ENCODE measurements around the gene DNAJC3.
"Not testable (repeated sequence)": the region's sequence is repeated elsewhere in the genome, so short reads cannot be mapped to it uniquely, and the experiment has no call there.

The DNAJC3 gene

DNA sequence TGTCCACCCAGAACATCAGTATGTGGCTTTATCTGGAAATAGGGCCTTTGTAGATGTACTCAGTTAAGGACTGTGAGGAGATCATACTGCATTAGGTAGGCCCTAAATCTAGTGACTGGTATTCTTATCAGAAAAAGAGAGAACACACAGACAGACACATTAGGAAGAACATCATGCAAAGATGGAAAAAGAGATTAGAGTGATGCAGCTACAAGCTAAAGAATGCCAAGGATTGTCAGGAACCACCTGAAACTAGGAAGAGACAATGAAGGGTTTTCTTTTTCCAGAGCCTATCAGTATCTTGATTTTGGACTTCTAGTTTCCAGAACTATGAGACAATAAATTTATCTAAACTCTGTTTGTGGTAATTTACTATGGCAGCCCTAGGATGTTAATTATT lies 17.4 kb upstream of the DNAJC3 start:
- Mint-ChIP-seq H3K4me1 (no peaks in the 10 kb centered on the region), H3K27ac (no peak overlapping the region), H3K27me3 (ENCODE audit: low read depth, poor library complexity) (peaks cover 13% of the 10 kb centered on the region), H3K36me3 (ENCODE audit: low read depth) (peaks cover 5% of the 10 kb centered on the region), H3K9me3 (peaks cover 28% of the 10 kb centered on the region), H3K4me3 (no peak overlapping the region)
- DNase-seq = no peak
- no peak for TF ChIP-seq CTCF (IDR thresholded peaks at IDR 0.05)

DNA sequence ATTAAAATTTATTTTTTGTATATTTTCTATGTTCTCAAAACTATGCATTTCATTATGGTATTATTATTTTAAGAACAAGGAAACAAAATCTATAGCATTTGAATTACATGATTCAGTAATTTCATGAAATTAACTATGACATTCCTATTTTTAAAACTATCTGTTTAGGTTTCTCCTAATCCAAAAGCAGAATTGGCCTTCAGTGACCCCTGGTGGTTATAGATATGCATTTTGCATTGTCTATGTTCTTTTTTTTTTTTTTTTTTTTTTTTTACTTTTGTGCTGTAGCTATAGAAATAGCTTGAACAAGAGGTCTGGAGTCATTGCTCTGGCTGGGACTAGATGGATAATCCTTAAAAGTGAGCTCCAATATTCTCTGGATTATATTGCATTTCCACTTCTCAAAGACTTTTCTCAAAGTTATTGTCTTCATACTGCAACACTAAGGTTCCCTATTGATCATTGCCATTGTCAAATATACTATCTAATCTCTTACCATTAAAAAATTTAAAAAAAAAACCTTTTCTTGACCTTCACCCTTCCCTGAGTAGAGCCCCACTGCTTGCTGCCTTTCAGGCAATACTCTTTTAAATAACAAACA lies 15.9 kb upstream of the DNAJC3 start:
- DNase-seq = no peak
- no peaks in the 10 kb centered on the region for H3K4me1 Mint-ChIP-seq
- peaks cover 13% of the 10 kb centered on the region for H3K27me3 Mint-ChIP-seq (ENCODE audit: low read depth, poor library complexity)
- no peak overlapping the region for H3K4me3 Mint-ChIP-seq
- peak; percentile 66 for TF ChIP-seq CTCF (IDR thresholded peaks at IDR 0.05)
- H3K27ac Mint-ChIP-seq = no peak overlapping the region
- H3K9me3 Mint-ChIP-seq = peaks cover 41% of the 10 kb centered on the region
- H3K36me3 Mint-ChIP-seq (ENCODE audit: low read depth) = peaks cover 9% of the 10 kb centered on the region

- H3K9me3 Mint-ChIP-seq = peaks cover 96% of the 10 kb centered on the region
- not testable (repeated sequence) for DNase-seq, H3K4me1 Mint-ChIP-seq
Measured at GRCh38 chr13:95667235-95667634, 9.7 kb upstream of the DNAJC3 start.

GRCh38 chr13:95671597-95671996 lies 5.3 kb upstream of the DNAJC3 start:
- no peak overlapping the region for H3K4me3 Mint-ChIP-seq
- peaks cover 28% of the 10 kb centered on the region for H3K4me1 Mint-ChIP-seq
- peaks cover 7% of the 10 kb centered on the region for H3K27me3 Mint-ChIP-seq (ENCODE audit: low read depth, poor library complexity)
- no peak for TF ChIP-seq CTCF (IDR thresholded peaks at IDR 0.05)
- H3K27ac Mint-ChIP-seq = no peak overlapping the region
- peaks cover 85% of the 10 kb centered on the region for H3K9me3 Mint-ChIP-seq
- peaks cover 73% of the 10 kb centered on the region for H3K36me3 Mint-ChIP-seq (ENCODE audit: low read depth)
- DNase-seq = no peak

More at GRCh38 chr13:95667235-95667634, 9.7 kb upstream of the DNAJC3 start:
- not testable (repeated sequence) for H3K27ac Mint-ChIP-seq; H3K27me3 Mint-ChIP-seq (ENCODE audit: low read depth, poor library complexity); H3K4me3 Mint-ChIP-seq
- H3K36me3 Mint-ChIP-seq (ENCODE audit: low read depth) = peaks cover 56% of the 10 kb centered on the region

GRCh38 chr13:95676105-95676761 lies 706 bp upstream of the DNAJC3 start:
- H3K9me3 Mint-ChIP-seq = peaks cover 39% of the 10 kb centered on the region
- DNase-seq = no peak
- H3K27me3 Mint-ChIP-seq (ENCODE audit: low read depth, poor library complexity) = peaks cover 7% of the 10 kb centered on the region
- H3K36me3 Mint-ChIP-seq (ENCODE audit: low read depth) = peaks cover 44% of the 10 kb centered on the region
- peak overlapping the region; percentile 99 for H3K4me3 Mint-ChIP-seq
- TF ChIP-seq CTCF (IDR thresholded peaks at IDR 0.05) = no peak
- H3K27ac Mint-ChIP-seq = peak overlapping the region; percentile 99
- peaks cover 52% of the 10 kb centered on the region for H3K4me1 Mint-ChIP-seq

DNA sequence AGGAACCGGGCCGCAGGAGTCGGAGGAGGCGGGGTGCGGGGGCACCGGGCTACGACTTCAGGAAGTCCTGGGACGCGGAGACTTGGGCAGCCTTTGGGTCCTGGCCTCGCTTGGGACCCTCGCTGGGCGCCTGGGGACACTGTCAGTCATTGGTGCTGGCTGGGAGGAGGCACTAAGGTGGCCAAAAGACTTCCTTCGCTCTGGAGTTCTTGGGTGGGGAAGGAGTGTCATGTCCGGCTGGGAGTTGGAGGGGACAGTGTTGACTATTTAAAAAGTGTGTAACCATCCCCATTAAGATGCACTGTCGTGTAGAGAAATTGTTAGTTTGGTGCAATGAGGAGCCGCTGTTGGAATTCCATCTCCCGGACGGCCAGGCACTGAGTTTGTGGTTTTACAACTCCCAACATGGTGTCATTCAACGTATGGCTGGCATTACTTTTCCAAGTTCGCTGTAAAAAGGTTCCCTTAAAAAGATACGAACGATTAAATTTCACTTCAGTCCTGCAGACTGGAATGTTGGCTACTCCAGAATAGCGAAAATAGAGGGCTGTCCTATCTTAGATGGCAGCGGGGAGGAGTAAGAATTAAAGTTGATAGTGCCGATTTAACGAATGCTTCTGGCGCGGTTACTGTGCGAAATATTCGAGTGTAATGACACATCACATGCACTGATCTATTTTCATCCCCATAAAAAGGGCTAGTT lies 776 bp downstream of the DNAJC3 start:
- Mint-ChIP-seq H3K27me3 (ENCODE audit: low read depth, poor library complexity) (peaks cover 7% of the 10 kb centered on the region), H3K4me1 (peaks cover 52% of the 10 kb centered on the region), H3K36me3 (ENCODE audit: low read depth) (peaks cover 41% of the 10 kb centered on the region), H3K9me3 (peaks cover 27% of the 10 kb centered on the region), H3K4me3 (peak overlapping the region; percentile 99), H3K27ac (peak overlapping the region; percentile 90)
- DNase-seq = no peak
- no peak for TF ChIP-seq CTCF (IDR thresholded peaks at IDR 0.05)

Measured in nephron progenitor cell (in vitro differentiated cells).